ENCODE measurements around the gene RNPEPL1. TPM values are rescaled to one million over a fixed set of nuclear protein-coding genes. Genes with fewer than 3 reads are reported as not detected.

RNPEPL1 gene
- total and polyA plus RNA-seq, 2 experiments from 2014 or later: 6.0 to 21.0 TPM

DNA sequence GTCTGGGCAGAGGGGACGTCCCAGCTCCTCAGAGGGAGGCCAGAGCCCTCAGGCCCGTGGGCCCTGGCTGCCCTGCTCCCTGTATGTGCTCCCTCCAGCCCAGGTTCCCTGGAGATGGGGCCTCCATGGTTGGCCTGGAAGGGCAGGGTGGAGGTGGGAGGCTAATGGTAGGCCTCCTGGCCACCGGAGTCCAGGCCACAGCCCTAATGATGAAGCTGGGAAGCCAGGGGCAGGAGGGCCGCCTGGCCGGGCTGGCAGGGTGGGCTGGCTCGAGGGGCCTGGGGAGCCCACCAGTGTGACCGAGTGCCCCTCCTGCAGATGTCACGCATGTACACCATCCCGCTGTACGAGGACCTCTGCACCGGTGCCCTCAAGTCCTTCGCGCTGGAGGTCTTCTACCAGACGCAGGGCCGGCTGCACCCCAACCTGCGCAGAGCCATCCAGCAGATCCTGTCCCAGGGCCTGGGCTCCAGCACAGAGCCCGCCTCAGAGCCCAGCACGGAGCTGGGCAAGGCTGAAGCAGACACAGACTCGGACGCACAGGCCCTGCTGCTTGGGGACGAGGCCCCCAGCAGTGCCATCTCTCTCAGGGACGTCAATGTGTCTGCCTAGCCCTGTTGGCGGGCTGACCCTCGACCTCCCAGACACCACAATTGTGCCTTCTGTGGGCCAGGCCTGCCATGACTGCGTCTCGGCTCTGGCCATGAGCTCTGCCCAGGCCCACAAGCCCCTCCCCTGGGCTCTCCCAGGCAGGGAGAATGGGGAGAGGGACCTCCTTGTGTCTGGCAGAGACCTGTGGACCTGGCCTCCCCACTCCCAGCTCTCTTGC, 9.2 kb downstream of the RNPEPL1 start:
- H3K27ac Mint-ChIP-seq: no peak overlapping the region
- Histone ChIP-seq H3K9me2 (ENCODE audit: insufficient read depth) (no peaks in the 10 kb centered on the region), H3K4me1 (ENCODE audit: insufficient read depth) (no peaks in the 10 kb centered on the region), H3K4me2 (no peak overlapping the region), H3K79me2 (replicated peaks; ENCODE audit: insufficient read depth) (peaks cover 15% of the 10 kb centered on the region; the same call in 1 of the 2 replicates), H3K36me3 (ENCODE audit: insufficient read depth) (no peaks in the 10 kb centered on the region), H3K4me3 (no peak overlapping the region), H2AFZ (no peak overlapping the region), H3F3A (replicated peaks; ENCODE audit: low read depth) (0 out of 2 replicates have a peak, but pooled peaks cover 2% of the 10 kb centered on the region), H3K27me3 (ENCODE audit: insufficient read depth) (no peaks in the 10 kb centered on the region), H4K20me1 (replicated peaks; ENCODE audit: insufficient read depth) (peaks cover 14% of the 10 kb centered on the region), H3K27ac (ENCODE audit: low read depth) (no peak overlapping the region)
- H3K27me3 Mint-ChIP-seq (ENCODE audit: insufficient read depth, low read depth, poor library complexity): peaks cover 14% of the 10 kb centered on the region
- ATAC-seq: no peak
- H3K9me3 Mint-ChIP-seq: no peaks in the 10 kb centered on the region
- no peak overlapping the region for H3K4me3 Mint-ChIP-seq
- no peak for DNase-seq (ENCODE audit: low spot score)
- H3K36me3 Mint-ChIP-seq (ENCODE audit: low read depth): no peaks in the 10 kb centered on the region; the same call in 2 of the 3 replicates
- no peak for TF ChIP-seq CREB1 (CRISPR knock-in tag; IDR thresholded peaks at IDR 0.05; ENCODE audit: low read depth)
- no peak for TF ChIP-seq EZH2phosphoT487 (IDR thresholded peaks at IDR 0.05; ENCODE audit: unreplicated experiment)
- no peak for TF ChIP-seq ZNF331 (CRISPR knock-in tag; IDR thresholded peaks at IDR 0.05; ENCODE audit: low read depth)
- no peak for TF ChIP-seq NANOG (IDR thresholded peaks at IDR 0.05; ENCODE audit: borderline replicate concordance)
- no peak for TF ChIP-seq ETS1 (IDR thresholded peaks at IDR 0.05)
- TF ChIP-seq CTCF (conservative IDR thresholded peaks at IDR 0.05; ENCODE audit: low read depth in 2 of 2): no peak
- peaks cover 11% of the 10 kb centered on the region for H3K4me1 Mint-ChIP-seq

- no peaks in the 10 kb centered on the region for H3K27me3 ChIP-seq (ENCODE audit: insufficient read depth)
- no peak for ATAC-seq
- no peak for TF ChIP-seq CTCF (conservative IDR thresholded peaks at IDR 0.05; ENCODE audit: low read depth in 2 of 2)
- TF ChIP-seq EZH2phosphoT487 (IDR thresholded peaks at IDR 0.05; ENCODE audit: unreplicated experiment): no peak
- no peak for TF ChIP-seq ZNF331 (CRISPR knock-in tag; IDR thresholded peaks at IDR 0.05; ENCODE audit: low read depth)
- TF ChIP-seq ETS1 (IDR thresholded peaks at IDR 0.05): no peak
- no peak for TF ChIP-seq ZNF114 (CRISPR knock-in tag; IDR thresholded peaks at IDR 0.05)
- TF ChIP-seq CREB1 (CRISPR knock-in tag; IDR thresholded peaks at IDR 0.05; ENCODE audit: low read depth): no peak
- TF ChIP-seq EZH2 (IDR thresholded peaks at IDR 0.05; ENCODE audit: low read depth, unreplicated experiment): no peak
- no peak for TF ChIP-seq NANOG (IDR thresholded peaks at IDR 0.05; ENCODE audit: borderline replicate concordance)
- TF ChIP-seq POLR2AphosphoS5 (IDR thresholded peaks at IDR 0.05; ENCODE audit: low read depth): no peak
- no peak for TF ChIP-seq STAT1 (IDR thresholded peaks at IDR 0.05; ENCODE audit: unreplicated experiment)
These were observed 9.8 kb downstream of the RNPEPL1 start for GRCh38 chr2:240578110-240578450.

More at GRCh38 chr2:240578110-240578450, 9.8 kb downstream of the RNPEPL1 start:
- Histone ChIP-seq H4K20me1 (replicated peaks; ENCODE audit: insufficient read depth) (peaks cover 14% of the 10 kb centered on the region), H3K4me3 (no peak overlapping the region), H3K36me3 (ENCODE audit: insufficient read depth) (no peaks in the 10 kb centered on the region), H2AFZ (no peak overlapping the region), H3K9me2 (ENCODE audit: insufficient read depth) (no peaks in the 10 kb centered on the region), H3K4me2 (no peak overlapping the region), H3K4me1 (ENCODE audit: insufficient read depth) (no peaks in the 10 kb centered on the region), H3K79me2 (replicated peaks; ENCODE audit: insufficient read depth) (peaks cover 21% of the 10 kb centered on the region), H3K27ac (ENCODE audit: low read depth) (no peak overlapping the region), H3F3A (replicated peaks; ENCODE audit: low read depth) (0 out of 2 replicates have a peak, but pooled peaks cover 2% of the 10 kb centered on the region)
- H3K4me3 Mint-ChIP-seq: no peak overlapping the region
- H3K27ac Mint-ChIP-seq: no peak overlapping the region
- peaks cover 14% of the 10 kb centered on the region for H3K27me3 Mint-ChIP-seq (ENCODE audit: insufficient read depth, low read depth, poor library complexity)
- peaks cover 15% of the 10 kb centered on the region for H3K4me1 Mint-ChIP-seq
- H3K9me3 Mint-ChIP-seq: no peaks in the 10 kb centered on the region
- no peak for DNase-seq (ENCODE audit: low spot score)
- H3K36me3 Mint-ChIP-seq (ENCODE audit: low read depth): no peaks in the 10 kb centered on the region; the same call in 2 of the 3 replicates
